PC-3 (cell line): Measurements from ENCODE around the gene SCLY.

Source experiments
- CTCF ChIP-seq: fragments of 300-600 bp; sonication (generic); conservative IDR thresholded peaks from 2 replicates; pipeline ENCODE4 v1.5.1; 2017; ENCODE audit warnings: antibody characterized with exemption, low read depth, mild to moderate bottlenecking, low read length
- EZH2phosphoT487 ChIP-seq: fragments of 300-600 bp; sonication (generic); IDR thresholded peaks from 2 replicates; pipeline ENCODE4 v1.6.1; 2018; ENCODE audit warnings: mild to moderate bottlenecking, antibody characterized with exemption, low read length, borderline replicate concordance

DNA sequence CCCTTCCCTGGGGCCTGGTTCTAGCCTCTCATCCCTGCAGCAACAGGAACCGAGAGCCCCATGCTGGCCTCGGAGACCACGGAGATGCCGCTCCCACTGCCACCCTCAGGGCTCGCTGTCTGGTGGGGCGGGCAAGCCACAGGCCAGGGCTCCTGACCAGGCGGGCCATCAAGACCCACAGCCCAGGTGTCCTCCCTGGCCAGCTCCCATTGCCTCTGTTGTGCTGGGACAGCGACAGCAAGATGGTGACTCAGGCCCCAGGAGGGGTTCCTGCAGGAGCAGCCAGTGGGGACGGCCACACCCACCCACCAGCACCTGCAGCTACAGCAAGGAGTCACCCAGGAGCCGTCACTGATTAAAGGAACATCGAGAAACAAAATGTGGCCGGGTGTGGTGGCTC lies 85.0 kb downstream of the SCLY start:
- TF ChIP-seq CTCF (no peak), EZH2phosphoT487 (no peak)
